Measurements from ENCODE around the gene ACVR1. TPM values are rescaled to one million over a fixed set of nuclear protein-coding genes. Genes with fewer than 3 reads are reported as not detected.

ACVR1 gene
- total and polyA plus RNA-seq, 4 donors: 7.5 to 38.3 (median 23.4) TPM

GRCh38 chr2:157819761-157820160 is 56.4 kb downstream of the ACVR1 start:
- Histone ChIP-seq H3K4me1 (ENCODE audit: control insufficient read depth in 5 of 5, insufficient read depth in 5 of 5, low read length in 5 of 5) (peaks cover 0 to 18% (median 4%) of the 10 kb centered on the region in 5 donors), H3K27ac (ENCODE audit: low read depth in 1 of 2, low read length in 1 of 2) (no peak overlapping the region), H3K27me3 (ENCODE audit: control insufficient read depth in 3 of 3, insufficient read depth in 3 of 3, low read length in 2 of 3) (no peaks in the 10 kb centered on the region), H3K9ac (ENCODE audit: insufficient read depth in 1 of 2, low read length in 2 of 2) (no peak overlapping the region), H3K36me3 (ENCODE audit: control insufficient read depth in 4 of 4, insufficient read depth in 4 of 4, low read length in 4 of 4) (peaks cover 3 to 19% (median 7%) of the 10 kb centered on the region in 4 donors), H3K4me3 (no peak overlapping the region), H3K9me3 (ENCODE audit: control insufficient read depth in 4 of 4, insufficient read depth in 3 of 4, low read length in 3 of 4) (no peaks in the 10 kb centered on the region)
- WGBS, 2 donors: 89 to 91% methylated on average over 5 of the region's 5 CpGs
- no peak for ATAC-seq (ENCODE audit: insufficient read depth, low FRiP score)
- TF ChIP-seq CTCF (IDR thresholded peaks at IDR 0.05; ENCODE audit: control extremely low read depth, extremely low read depth): no peak
- DNase-seq: no peak

- 93 to 96% methylated on average over 7 of the region's 7 CpGs for WGBS, 2 donors
- Histone ChIP-seq H3K27me3 (ENCODE audit: control insufficient read depth in 3 of 3, insufficient read depth in 3 of 3, low read length in 2 of 3) (no peaks in the 10 kb centered on the region), H3K4me3 (no peak overlapping the region), H3K27ac (ENCODE audit: low read depth in 1 of 2, low read length in 1 of 2) (no peak overlapping the region), H3K9ac (ENCODE audit: insufficient read depth in 1 of 2, low read length in 2 of 2) (no peak overlapping the region), H3K36me3 (ENCODE audit: control insufficient read depth in 4 of 4, insufficient read depth in 4 of 4, low read length in 4 of 4) (peaks cover 5 to 19% (median 7%) of the 10 kb centered on the region in 4 donors), H3K9me3 (ENCODE audit: control insufficient read depth in 4 of 4, insufficient read depth in 3 of 4, low read length in 3 of 4) (no peaks in the 10 kb centered on the region), H3K4me1 (ENCODE audit: control insufficient read depth in 5 of 5, insufficient read depth in 5 of 5, low read length in 5 of 5) (peaks cover 0 to 15% (median 4%) of the 10 kb centered on the region in 5 donors)
- no peak for TF ChIP-seq CTCF (IDR thresholded peaks at IDR 0.05; ENCODE audit: control extremely low read depth, extremely low read depth)
- ATAC-seq (ENCODE audit: insufficient read depth, low FRiP score) (no peak), DNase-seq (no peak)
These were observed 57.9 kb downstream of the ACVR1 start for GRCh38 chr2:157818227-157818626.

GRCh38 chr2:157815421-157815820 is 60.7 kb downstream of the ACVR1 start:
- Histone ChIP-seq H3K36me3 (ENCODE audit: control insufficient read depth in 4 of 4, insufficient read depth in 4 of 4, low read length in 4 of 4) (peaks cover 6 to 19% (median 7%) of the 10 kb centered on the region in 4 donors), H3K9me3 (ENCODE audit: control insufficient read depth in 4 of 4, insufficient read depth in 3 of 4, low read length in 3 of 4) (no peaks in the 10 kb centered on the region), H3K4me3 (no peak overlapping the region), H3K27ac (ENCODE audit: low read depth in 1 of 2, low read length in 1 of 2) (no peak overlapping the region), H3K27me3 (ENCODE audit: control insufficient read depth in 3 of 3, insufficient read depth in 3 of 3, low read length in 2 of 3) (no peaks in the 10 kb centered on the region), H3K9ac (ENCODE audit: insufficient read depth in 1 of 2, low read length in 2 of 2) (no peak overlapping the region), H3K4me1 (ENCODE audit: control insufficient read depth in 5 of 5, insufficient read depth in 5 of 5, low read length in 5 of 5) (peaks cover 0 to 8% (median 3%) of the 10 kb centered on the region in 5 donors)
- DNase-seq: no peak
- no peak for ATAC-seq (ENCODE audit: insufficient read depth, low FRiP score)
- WGBS, 2 donors: 93 to 97% methylated on average over 1 of the region's 1 CpG
- TF ChIP-seq CTCF (IDR thresholded peaks at IDR 0.05; ENCODE audit: control extremely low read depth, extremely low read depth): no peak

- Histone ChIP-seq H3K9ac (ENCODE audit: insufficient read depth in 1 of 2, low read length in 2 of 2) (no peak overlapping the region), H3K27ac (ENCODE audit: low read depth in 1 of 2, low read length in 1 of 2) (no peak overlapping the region), H3K4me3 (no peak overlapping the region), H3K4me1 (ENCODE audit: control insufficient read depth in 5 of 5, insufficient read depth in 5 of 5, low read length in 5 of 5) (peaks cover 0 to 14% (median 0%) of the 10 kb centered on the region in 5 donors), H3K36me3 (ENCODE audit: control insufficient read depth in 4 of 4, insufficient read depth in 4 of 4, low read length in 4 of 4) (peaks cover 6 to 18% (median 7%) of the 10 kb centered on the region in 4 donors), H3K27me3 (ENCODE audit: control insufficient read depth in 3 of 3, insufficient read depth in 3 of 3, low read length in 2 of 3) (no peaks in the 10 kb centered on the region), H3K9me3 (ENCODE audit: control insufficient read depth in 4 of 4, insufficient read depth in 3 of 4, low read length in 3 of 4) (no peaks in the 10 kb centered on the region)
- DNase-seq (no peak), ATAC-seq (ENCODE audit: insufficient read depth, low FRiP score) (no peak)
- WGBS, 2 donors: 95 to 97% methylated on average over 2 of the region's 2 CpGs
- TF ChIP-seq CTCF (IDR thresholded peaks at IDR 0.05; ENCODE audit: control extremely low read depth, extremely low read depth): no peak
These were observed 62.7 kb downstream of the ACVR1 start for GRCh38 chr2:157813467-157813866.

All from lung (tissue), 12 donors.